HEK293 (cell line): ENCODE data around the gene RAB3IP.

Experiments used
- CTCF ChIA-PET: fragments of 350-600 bp; formaldehyde crosslinking; extraction: SDS; loops from one replicate; lab custom pipeline; 2021; ENCODE audit warnings: antibody characterized with exemption; lab: Yijun Ruan, JAX
- POLR2A ChIA-PET: fragments of 300-600 bp; formaldehyde crosslinking; extraction: SDS; loops from one replicate; lab custom pipeline; 2020; ENCODE audit warnings: antibody characterized with exemption, inconsistent platforms; lab: Yijun Ruan, JAX
- H3K27ac ChIP-seq: fragments of 200-500 bp; sonication (Bioruptor generic); 2 replicates; pipeline ENCODE4 v1.5.1; 2014; ENCODE audit warnings: low read depth, low read length, control low read depth, inconsistent platforms; ENCODE audit errors: extremely low read depth
- H3K36me3 ChIP-seq, 2 experiments: fragments of 200-500 bp in 1 of 2; sonication (Bioruptor generic) in 1 of 2; 1 replicate in 1 of 2; 2 replicates in 1 of 2; pipeline ENCODE4 v1.5.1; 2014 to 2017; ENCODE audit warnings: inconsistent platforms in 2 of 2, low read length in 2 of 2; ENCODE audit not compliant: control insufficient read depth in 2 of 2, insufficient read depth in 1 of 2
- H3K4me1 ChIP-seq: fragments of 200-500 bp; sonication (Bioruptor generic); 2 replicates; pipeline ENCODE4 v1.5.1; 2014; ENCODE audit warnings: mild to moderate bottlenecking, low read length, inconsistent platforms; ENCODE audit not compliant: control insufficient read depth, insufficient read depth
- H3K4me3 ChIP-seq: 2 replicates; pipeline ENCODE4 v1.5.1; 2011; ENCODE audit warnings: low read depth, mild to moderate bottlenecking, control low read depth, low read length, moderate library complexity
- H3K9me3 ChIP-seq: fragments of 200-500 bp; sonication (Bioruptor generic); 2 replicates; pipeline ENCODE4 v1.5.1; 2014; ENCODE audit warnings: low read depth, low read length, inconsistent platforms; ENCODE audit not compliant: control insufficient read depth, insufficient read depth
- CTCF ChIP-seq: fragments of 450-650 bp; formaldehyde crosslinking; IDR thresholded peaks from 2 replicates; pipeline ENCODE4 v1.5.1; 2016; ENCODE audit warnings: missing biosample characterization, missing genetic modification characterization
- EGR2 ChIP-seq: fragments of 450-650 bp; formaldehyde crosslinking; IDR thresholded peaks from 2 replicates; pipeline ENCODE4 v1.5.1; 2016; ENCODE audit warnings: low read depth, missing biosample characterization, missing genetic modification characterization
- KLF17 ChIP-seq: fragments of 450-650 bp; formaldehyde crosslinking; IDR thresholded peaks from 2 replicates; pipeline ENCODE4 v1.5.1; 2016; ENCODE audit warnings: missing biosample characterization, missing genetic modification characterization
- MEIS1 ChIP-seq: sonication (generic); formaldehyde crosslinking; IDR thresholded peaks from 2 replicates; pipeline ENCODE4 v1.8.1; 2022; ENCODE audit warnings: missing genetic modification reagents, mild to moderate bottlenecking, borderline replicate concordance
- OVOL3 ChIP-seq: fragments of 450-650 bp; formaldehyde crosslinking; IDR thresholded peaks from 2 replicates; pipeline ENCODE4 v1.5.1; 2016; ENCODE audit warnings: missing biosample characterization, missing genetic modification characterization
- RBAK ChIP-seq: fragments of 450-650 bp; formaldehyde crosslinking; IDR thresholded peaks from 2 replicates; pipeline ENCODE4 v1.5.1; 2016; ENCODE audit warnings: missing biosample characterization, missing genetic modification characterization
- REPIN1 ChIP-seq: fragments of 450-650 bp; formaldehyde crosslinking; IDR thresholded peaks from 2 replicates; pipeline ENCODE4 v1.5.1; 2017; ENCODE audit warnings: missing biosample characterization, missing genetic modification characterization, low read depth
- SP3 ChIP-seq: fragments of 450-650 bp; formaldehyde crosslinking; IDR thresholded peaks from 2 replicates; pipeline ENCODE4 v1.5.1; 2016; ENCODE audit warnings: missing biosample characterization, missing genetic modification characterization
- SP7 ChIP-seq: fragments of 450-650 bp; formaldehyde crosslinking; IDR thresholded peaks from 2 replicates; pipeline ENCODE4 v1.5.1; 2016; ENCODE audit warnings: missing biosample characterization, missing genetic modification characterization
- YY1 ChIP-seq: fragments of 450-650 bp; formaldehyde crosslinking; IDR thresholded peaks from 2 replicates; pipeline ENCODE4 v1.5.1; 2018; ENCODE audit warnings: missing biosample characterization, missing genetic modification characterization
- ZBTB20 ChIP-seq: fragments of 450-650 bp; formaldehyde crosslinking; IDR thresholded peaks from 2 replicates; pipeline ENCODE4 v1.5.1; 2016; ENCODE audit warnings: missing biosample characterization, missing genetic modification characterization
- ZBTB44 ChIP-seq: fragments of 450-650 bp; IDR thresholded peaks from 2 replicates; pipeline ENCODE4 v1.5.1; 2018; ENCODE audit warnings: missing biosample characterization, mild to moderate bottlenecking, missing genetic modification characterization
- ZFHX2 ChIP-seq: fragments of 450-650 bp; formaldehyde crosslinking; conservative IDR thresholded peaks from 2 replicates; pipeline ENCODE4 v1.5.1; 2016; ENCODE audit warnings: missing biosample characterization, missing genetic modification characterization
- ZNF138 ChIP-seq: fragments of 450-650 bp; formaldehyde crosslinking; IDR thresholded peaks from 2 replicates; pipeline ENCODE4 v1.5.1; 2016; ENCODE audit warnings: missing biosample characterization, missing genetic modification characterization, borderline replicate concordance
- ZNF2 ChIP-seq: fragments of 450-650 bp; formaldehyde crosslinking; IDR thresholded peaks from 2 replicates; pipeline ENCODE4 v1.5.1; 2016; ENCODE audit warnings: missing biosample characterization, missing genetic modification characterization
- ZNF26 ChIP-seq: fragments of 450-650 bp; formaldehyde crosslinking; IDR thresholded peaks from 2 replicates; pipeline ENCODE4 v1.5.1; 2016; ENCODE audit warnings: missing biosample characterization, missing genetic modification characterization
- ZNF266 ChIP-seq: fragments of 450-650 bp; formaldehyde crosslinking; IDR thresholded peaks from 2 replicates; pipeline ENCODE4 v1.5.1; 2016; ENCODE audit warnings: missing biosample characterization, missing genetic modification characterization, low read depth
- ZNF398 ChIP-seq: fragments of 450-650 bp; formaldehyde crosslinking; IDR thresholded peaks from 2 replicates; pipeline ENCODE4 v1.5.1; 2017; ENCODE audit warnings: missing biosample characterization, missing genetic modification characterization
- ZNF433 ChIP-seq: fragments of 450-650 bp; formaldehyde crosslinking; IDR thresholded peaks from 2 replicates; pipeline ENCODE4 v1.5.1; 2016; ENCODE audit warnings: missing biosample characterization, missing genetic modification characterization, low read depth
- ZNF488 ChIP-seq: fragments of 450-650 bp; formaldehyde crosslinking; IDR thresholded peaks from 2 replicates; pipeline ENCODE4 v1.5.1; 2016; ENCODE audit warnings: missing biosample characterization, missing genetic modification characterization
- ZNF555 ChIP-seq: fragments of 450-650 bp; formaldehyde crosslinking; conservative IDR thresholded peaks from 2 replicates; pipeline ENCODE4 v1.5.1; 2017; ENCODE audit warnings: missing biosample characterization, mild to moderate bottlenecking, missing genetic modification characterization, inconsistent platforms
- ZNF585B ChIP-seq: fragments of 450-650 bp; formaldehyde crosslinking; IDR thresholded peaks from 2 replicates; pipeline ENCODE4 v1.5.1; 2016; ENCODE audit warnings: missing biosample characterization, missing genetic modification characterization
- ZNF660 ChIP-seq: fragments of 450-650 bp; IDR thresholded peaks from 2 replicates; pipeline ENCODE4 v1.5.1; 2018; ENCODE audit warnings: missing biosample characterization, mild to moderate bottlenecking, missing genetic modification characterization
- ZNF704 ChIP-seq: fragments of 450-650 bp; formaldehyde crosslinking; IDR thresholded peaks from 2 replicates; pipeline ENCODE4 v1.5.1; 2016; ENCODE audit warnings: missing biosample characterization, missing genetic modification characterization
- ZSCAN30 ChIP-seq: fragments of 450-650 bp; IDR thresholded peaks from 2 replicates; pipeline ENCODE4 v1.5.1; 2018; ENCODE audit warnings: missing biosample characterization, mild to moderate bottlenecking, missing genetic modification characterization, moderate library complexity
- ZSCAN5A ChIP-seq: fragments of 450-650 bp; formaldehyde crosslinking; IDR thresholded peaks from 2 replicates; pipeline ENCODE4 v1.5.1; 2016; ENCODE audit warnings: missing biosample characterization, missing genetic modification characterization

The RAB3IP gene

GRCh38 chr12:69703146-69703642 lies 35.5 kb upstream of the RAB3IP start (continued):
- TF ChIP-seq RBAK (tag by site-specific recombination), result no peak
- TF ChIP-seq EGR2 (tag by site-specific recombination), result peak; percentile 95
- TF ChIP-seq ZNF585B (tag by site-specific recombination), result no peak
- no peak for TF ChIP-seq ZBTB20 (tag by site-specific recombination)
- no peak for TF ChIP-seq CTCF
- TF ChIP-seq KLF17 (tag by site-specific recombination), result no peak
- TF ChIP-seq ZNF433 (tag by site-specific recombination), result no peak
- no peak for TF ChIP-seq YY1 (tag by site-specific recombination)
- TF ChIP-seq ZFHX2 (tag by site-specific recombination), result peak; percentile 93
- no peak for TF ChIP-seq MEIS1 (CRISPR knock-in tag)
- TF ChIP-seq ZNF704 (tag by site-specific recombination), result no peak
- no peak for TF ChIP-seq ZNF555 (tag by site-specific recombination)
- no peak for TF ChIP-seq ZNF488 (tag by site-specific recombination)
- TF ChIP-seq ZNF398, result 0 out of 2 replicates have a peak, but pooled peaks have one; percentile 23
- no peak for TF ChIP-seq ZNF660 (tag by site-specific recombination)

- Histone ChIP-seq H3K36me3 (no peaks in the 10 kb centered on the region), H3K4me3 (no peak overlapping the region), H3K9me3 (no peaks in the 10 kb centered on the region), H3K27ac (no peak overlapping the region), H3K4me1 (no peaks in the 10 kb centered on the region)
- ChIA-PET POLR2A (interaction anchor here (0.5 kb wide), 1 partner anchor 118 kb away, joined by 3 read pairs; no protein-coding TSS in a partner anchor), CTCF (interaction anchor here (0.6 to 2.0 kb wide), 2 partner anchors 65 to 1025 kb away, joined by 3 to 8 read pairs; no protein-coding TSS in a partner anchor)
- TF ChIP-seq ZSCAN30 (tag by site-specific recombination) (no peak), OVOL3 (tag by site-specific recombination) (no peak), ZNF266 (tag by site-specific recombination) (no peak), ZBTB44 (tag by site-specific recombination) (no peak), ZNF138 (tag by site-specific recombination) (no peak), ZSCAN5A (no peak), ZBTB20 (tag by site-specific recombination) (no peak), ZNF2 (tag by site-specific recombination) (no peak), YY1 (tag by site-specific recombination) (no peak), ZNF26 (tag by site-specific recombination) (no peak), SP7 (tag by site-specific recombination) (no peak), REPIN1 (tag by site-specific recombination) (no peak), SP3 (tag by site-specific recombination) (no peak)
Observed at GRCh38 chr12:69704357-69704756, 34.3 kb upstream of the RAB3IP start.
